HG02943 (cell line): ENCODE data around the gene LMOD3.

Experiments used
- ATAC-seq: cut with Tn5 transposase; IDR thresholded peaks from one replicate; pipeline ENCODE4 v1.9.1; 2021; ENCODE audit warnings: mild to moderate bottlenecking, low read depth, moderate library complexity; ENCODE audit not compliant: unreplicated experiment

The LMOD3 gene

GRCh38 chr3:69126216-69126615, 3.8 kb upstream of the LMOD3 start:
- no peak for ATAC-seq

- no peak for ATAC-seq
Observed at GRCh38 chr3:69121950-69122349, 445 bp downstream of the LMOD3 start.

DNA sequence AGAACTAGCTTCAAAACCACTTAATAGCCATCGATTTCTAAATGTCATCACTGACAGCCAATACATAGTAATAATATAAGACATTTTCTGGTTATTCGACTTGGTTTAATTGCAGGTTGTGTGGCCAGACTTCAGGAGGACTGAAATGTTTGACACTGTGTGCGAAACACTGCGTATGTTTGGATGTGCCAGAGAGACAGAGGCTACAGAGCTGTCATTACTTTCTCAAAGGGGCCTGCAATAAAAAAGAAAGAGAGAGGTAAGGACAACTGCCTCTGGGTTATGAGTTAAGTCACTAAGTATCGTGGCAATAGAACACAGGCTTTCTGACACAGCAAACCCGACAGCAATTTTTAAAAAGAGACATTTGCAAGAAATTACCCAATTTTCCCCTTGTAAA, 882 bp downstream of the LMOD3 start:
- ATAC-seq: no peak

- ATAC-seq: peak; percentile 76
Observed at GRCh38 chr3:69120879-69121464, 1.4 kb downstream of the LMOD3 start.

DNA sequence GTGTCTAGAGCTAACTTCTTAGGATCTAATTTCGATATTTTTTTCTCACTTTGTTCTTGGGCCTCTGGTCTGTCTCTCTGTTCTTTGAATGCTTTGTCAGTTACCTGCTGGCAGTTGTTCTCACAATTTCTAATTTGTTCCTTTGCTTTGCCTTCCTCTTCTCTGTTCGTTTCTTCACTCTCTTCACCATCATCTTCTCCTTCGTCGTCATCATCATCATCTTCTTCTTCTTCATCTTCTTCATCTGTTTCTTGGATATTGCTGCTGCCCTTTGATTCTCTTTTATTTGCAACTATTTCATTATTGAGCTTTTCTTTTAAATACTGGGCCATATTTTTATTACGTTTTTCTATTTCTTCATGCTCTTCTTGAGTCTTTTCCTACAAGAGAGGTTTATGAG, 2.7 kb downstream of the LMOD3 start:
- ATAC-seq: no peak

GRCh38 chr3:69119138-69119537, 3.3 kb downstream of the LMOD3 start:
- no peak for ATAC-seq

- ATAC-seq: no peak
Observed at GRCh38 chr3:69118555-69118954, 3.8 kb downstream of the LMOD3 start.

- ATAC-seq: no peak
Observed at GRCh38 chr3:69116897-69117296, 5.5 kb downstream of the LMOD3 start.

GRCh38 chr3:69116162-69116561, 6.2 kb downstream of the LMOD3 start:
- ATAC-seq: no peak

DNA sequence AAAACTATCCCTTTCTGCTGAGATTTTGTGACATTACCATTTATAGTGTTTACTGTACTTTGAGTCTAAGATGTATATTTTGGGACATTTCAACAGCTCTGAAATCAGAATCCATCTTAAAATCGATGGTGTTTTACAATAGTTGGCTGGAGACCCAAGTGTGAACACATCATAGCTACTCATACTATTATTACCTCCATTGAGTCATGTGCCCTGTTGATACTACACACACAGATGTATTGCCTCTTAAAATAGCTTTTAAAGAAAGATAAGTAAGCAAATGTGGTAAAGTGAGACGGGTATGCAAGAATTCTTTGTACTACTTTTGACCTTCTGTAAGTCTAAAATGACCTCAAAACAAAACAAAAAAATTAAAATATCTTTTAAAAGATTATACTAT, 6.7 kb downstream of the LMOD3 start:
- ATAC-seq: no peak

DNA sequence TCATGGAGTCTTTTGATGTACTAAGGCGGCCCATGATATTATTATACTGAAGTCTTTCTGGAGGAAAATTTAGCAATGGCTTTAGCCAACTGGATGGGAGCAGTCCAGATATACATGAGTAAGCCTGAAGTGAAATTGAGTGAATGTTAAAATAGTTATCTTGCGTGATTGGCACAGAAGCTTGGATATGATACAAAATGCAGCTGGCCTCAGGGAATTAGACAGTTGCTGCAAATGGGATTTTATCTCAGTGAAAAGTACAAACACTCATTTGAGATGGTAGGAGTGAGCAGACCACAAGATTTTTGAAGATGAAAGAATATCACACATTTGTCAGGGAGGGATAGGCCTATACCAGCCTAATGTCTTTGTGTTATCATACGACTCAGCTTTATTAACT, 8.9 kb downstream of the LMOD3 start:
- no peak for ATAC-seq

GRCh38 chr3:69110941-69111546, 11.4 kb downstream of the LMOD3 start:
- ATAC-seq: no peak

DNA sequence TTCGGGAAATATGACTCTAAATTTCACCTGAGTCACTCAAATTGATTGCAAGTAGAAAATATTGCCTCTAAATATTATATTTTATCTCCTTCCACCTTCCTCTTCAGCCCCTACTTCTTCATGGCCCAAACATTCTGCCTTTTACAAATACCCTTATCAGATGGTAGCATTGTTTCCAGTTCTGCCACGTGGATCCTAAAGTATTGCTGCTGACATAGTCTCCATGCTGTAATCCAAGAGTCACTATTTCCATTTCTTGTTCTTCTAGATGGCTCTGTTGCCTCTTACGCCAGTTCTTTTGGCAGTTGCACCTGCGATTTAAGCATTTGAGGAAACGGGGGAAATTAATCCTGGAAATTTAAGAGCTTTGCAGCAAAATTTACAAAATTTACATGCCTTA, 13.6 kb downstream of the LMOD3 start:
- ATAC-seq: no peak

GRCh38 chr3:69107841-69108240, 14.6 kb downstream of the LMOD3 start:
- no peak for ATAC-seq

DNA sequence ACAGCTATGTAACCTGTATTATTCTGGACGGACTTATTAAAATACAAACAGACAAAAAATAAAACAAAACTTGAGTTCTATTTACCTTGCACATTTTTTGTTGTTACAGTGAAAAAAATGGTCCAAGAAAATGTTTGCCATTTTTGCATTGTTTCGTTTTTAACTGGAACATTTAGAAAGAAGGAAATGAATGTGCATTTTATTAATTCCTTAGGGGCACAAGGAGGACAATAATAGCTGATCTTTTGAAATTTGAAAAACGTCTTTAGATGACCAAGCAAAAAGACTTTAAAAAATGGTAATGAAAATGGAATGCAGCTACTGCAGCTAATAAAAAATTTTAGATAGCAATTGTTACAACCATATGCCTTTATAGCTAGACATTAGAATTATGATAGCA, 17.1 kb downstream of the LMOD3 start:
- ATAC-seq: no peak

DNA sequence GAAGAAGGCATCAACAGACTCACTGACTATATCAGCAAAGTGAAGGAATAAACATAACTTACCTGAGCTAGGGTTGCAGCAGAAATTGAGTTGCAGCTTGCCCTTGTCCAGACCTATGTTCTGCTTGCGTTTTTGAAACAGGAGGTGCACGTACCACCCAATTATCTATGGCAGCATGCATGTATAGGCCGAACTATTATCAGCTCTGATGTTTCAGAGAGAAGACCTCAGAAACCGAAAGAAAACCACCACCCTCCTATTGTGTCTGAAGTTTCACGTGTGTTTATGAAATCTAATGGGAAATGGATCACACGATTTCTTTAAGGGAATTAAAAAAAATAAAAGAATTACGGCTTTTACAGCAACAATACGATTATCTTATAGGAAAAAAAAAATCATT, 17.8 kb downstream of the LMOD3 start:
- no peak for ATAC-seq

DNA sequence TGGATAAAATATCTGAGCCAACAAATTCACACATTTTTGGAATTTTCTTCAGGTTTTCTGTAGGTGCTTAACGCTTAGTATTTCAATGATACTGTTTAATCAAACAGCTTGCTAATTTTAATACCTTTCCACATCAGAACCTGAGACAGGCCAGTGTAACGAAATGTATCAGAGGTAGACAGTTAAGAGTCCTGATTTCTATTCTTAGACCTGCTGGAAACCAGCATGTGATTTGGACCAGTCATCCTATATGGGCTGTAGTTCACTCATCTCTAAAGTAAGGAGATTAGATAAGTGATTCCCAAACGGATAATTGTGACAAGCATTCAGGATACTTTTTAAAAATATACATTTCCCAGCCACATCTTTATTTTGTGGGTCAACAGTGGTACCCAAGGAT, 19.3 kb downstream of the LMOD3 start:
- no peak for ATAC-seq

DNA sequence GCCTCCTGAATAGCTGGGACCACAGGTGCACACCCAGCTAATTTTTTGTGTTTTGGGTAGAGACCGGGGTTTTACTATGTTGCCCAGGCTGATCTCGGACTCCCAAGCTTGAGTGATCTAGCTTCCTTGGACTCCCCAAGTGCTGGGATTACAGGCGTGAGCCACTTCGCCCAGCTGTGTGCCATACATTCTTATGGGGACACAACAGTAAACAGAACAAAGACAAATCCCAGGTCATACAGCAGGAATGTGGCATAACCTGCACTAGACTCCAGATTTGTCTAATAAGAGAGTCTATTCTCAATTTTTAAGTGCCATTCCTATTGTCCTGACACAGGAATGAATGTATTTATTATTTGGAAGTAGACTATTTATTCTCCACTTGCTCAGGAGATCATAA, 20.0 kb downstream of the LMOD3 start:
- ATAC-seq: no peak

DNA sequence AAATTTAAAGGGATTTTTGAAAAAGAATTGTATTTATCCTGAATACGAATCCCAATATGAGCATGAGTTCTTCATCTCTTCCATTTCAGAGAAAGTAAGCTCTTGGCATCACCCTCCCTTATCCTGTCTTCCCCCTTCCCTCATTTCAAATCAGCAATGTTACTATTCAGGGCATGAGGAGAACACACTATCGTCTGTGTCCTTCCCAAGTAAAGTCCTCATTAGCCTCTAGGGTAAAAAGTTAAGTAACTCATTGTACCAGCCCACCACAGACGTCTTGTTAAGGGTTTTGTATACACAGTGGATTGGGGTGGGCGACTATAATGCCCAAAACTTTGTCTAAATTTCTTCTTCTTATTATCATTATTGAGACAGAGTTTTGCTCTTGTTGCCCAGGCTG, 22.8 kb downstream of the LMOD3 start:
- ATAC-seq: no peak

DNA sequence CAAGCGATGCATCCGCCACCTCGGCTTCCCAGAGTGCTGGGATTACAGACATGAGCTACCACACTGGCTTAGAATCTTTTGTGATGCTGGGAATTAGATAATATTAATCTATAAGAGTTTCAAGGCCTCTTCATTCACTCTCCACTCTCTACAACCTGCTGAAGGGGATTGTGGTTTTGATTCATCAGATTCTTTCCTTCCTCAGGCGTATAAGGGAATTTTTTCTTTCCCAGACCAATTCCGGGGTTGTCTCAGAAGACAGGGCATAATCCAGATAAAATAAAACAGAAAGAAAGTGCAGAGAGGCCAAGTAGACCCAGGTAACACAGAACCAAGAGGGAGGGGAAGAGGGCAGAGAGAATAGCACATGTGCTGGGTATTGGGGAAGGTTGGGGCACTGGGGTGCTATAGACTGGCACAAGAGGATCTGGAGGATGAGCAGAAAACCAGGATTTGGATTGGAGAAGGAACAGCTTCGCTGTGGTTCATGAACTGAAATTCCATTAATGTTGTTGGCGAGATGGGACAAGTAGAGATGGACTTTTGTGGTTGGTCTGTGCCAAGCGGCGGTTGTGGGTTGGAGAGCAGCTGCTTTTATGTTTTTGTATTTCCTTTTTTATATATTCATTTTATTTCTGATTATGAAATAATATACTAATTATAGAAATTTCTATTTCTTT, 24.8 kb downstream of the LMOD3 start:
- no peak for ATAC-seq

DNA sequence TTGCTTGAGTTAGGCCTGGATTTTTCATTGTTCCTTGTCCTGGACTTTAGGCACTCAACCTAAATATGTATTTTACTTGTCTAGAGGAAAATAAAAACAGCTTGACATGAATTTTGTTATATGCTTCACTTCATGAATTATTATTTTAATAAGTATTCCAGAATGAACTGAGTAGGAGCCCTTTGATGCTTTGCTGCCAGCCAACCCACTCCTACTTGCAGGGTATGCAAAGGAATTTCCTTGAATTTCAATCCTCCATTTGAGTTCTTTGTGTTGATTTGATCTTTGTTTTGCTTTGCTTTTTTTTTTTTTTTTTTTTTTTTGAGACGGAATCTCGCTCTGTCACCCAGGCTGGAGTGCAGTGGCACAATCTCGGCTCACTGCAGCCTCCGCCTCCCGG, 26.1 kb downstream of the LMOD3 start:
- ATAC-seq: no peak

- ATAC-seq: no peak
Observed at GRCh38 chr3:69095636-69096035, 26.8 kb downstream of the LMOD3 start.
